Neural crest cell (in vitro differentiated cells): ENCODE data around the gene CSNK1G3. TPM values are rescaled to one million over a fixed set of nuclear protein-coding genes. Genes with fewer than 3 reads are reported as not detected.
"Not testable (repeated sequence)": the region's sequence is repeated elsewhere in the genome, so short reads cannot be mapped to it uniquely, and the experiment has no call there.

Experiments used
- DNase-seq: peaks from one replicate; pipeline ENCODE4 v3.0.0; 2021; ENCODE audit warnings: low read depth, mixed read lengths, low spot score
- H3K27ac Mint-ChIP-seq: one replicate; pipeline ENCODE4 v1.8.0; 2021; ENCODE audit warnings: mild to moderate bottlenecking, mixed read lengths; ENCODE audit not compliant: unreplicated experiment
- H3K27me3 Mint-ChIP-seq: 2 replicates; pipeline ENCODE4 v1.8.0; 2021; ENCODE audit warnings: low read depth, mild to moderate bottlenecking, mixed read lengths
- H3K36me3 Mint-ChIP-seq: 2 replicates; pipeline ENCODE4 v1.8.0; 2021; ENCODE audit warnings: low read depth, mild to moderate bottlenecking, mixed read lengths
- H3K4me1 Mint-ChIP-seq: 2 replicates; pipeline ENCODE4 v1.8.0; 2021; ENCODE audit warnings: mixed read lengths
- H3K4me3 Mint-ChIP-seq: one replicate; pipeline ENCODE4 v1.8.0; 2021; ENCODE audit warnings: mild to moderate bottlenecking, mixed read lengths
- H3K9me3 Mint-ChIP-seq: 2 replicates; pipeline ENCODE4 v1.8.0; 2021; ENCODE audit warnings: mixed read lengths
- CTCF ChIP-seq: fragments of 200-600 bp; sonication (generic); conservative IDR thresholded peaks from 2 replicates; pipeline ENCODE4 v1.5.0; 2021; ENCODE audit warnings: antibody characterized with exemption, mild to moderate bottlenecking
- total RNA-seq: library from RNA; stranded (reverse); gene quantifications from 2 replicates; pipeline ENCODE4 v1.2.1, GENCODE V29; 2021

Gene CSNK1G3
- total RNA-seq, 1 donor from 2014 or later: 43.2 TPM

DNA sequence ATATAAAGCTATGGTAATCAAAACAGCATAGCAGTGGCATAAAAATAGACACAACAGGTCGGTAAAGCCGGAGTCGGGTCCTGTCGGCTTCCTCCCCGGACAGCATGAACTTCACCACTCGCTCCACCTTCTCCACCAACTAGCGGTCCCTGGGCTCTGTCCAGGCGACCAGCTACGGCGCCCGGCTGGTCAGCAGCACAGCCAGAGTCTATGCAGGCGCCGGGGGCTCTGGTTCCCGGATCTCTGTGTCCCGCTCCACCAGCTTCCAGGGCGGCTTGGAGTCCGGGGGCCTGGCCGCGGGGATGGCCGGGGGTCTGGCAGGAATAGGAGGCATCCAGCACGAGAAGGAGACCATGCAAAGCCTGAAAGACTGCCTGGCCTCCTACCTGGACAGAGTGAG lies 124.0 kb downstream of the CSNK1G3 start:
- no peak overlapping the region for H3K4me3 Mint-ChIP-seq
- H3K27ac Mint-ChIP-seq: no peak overlapping the region
- H3K36me3 Mint-ChIP-seq: peaks cover 24% of the 10 kb centered on the region
- H3K4me1 Mint-ChIP-seq: no peaks in the 10 kb centered on the region
- DNase-seq: no peak
- no peaks in the 10 kb centered on the region for H3K27me3 Mint-ChIP-seq
- peaks cover 34% of the 10 kb centered on the region for H3K9me3 Mint-ChIP-seq
- TF ChIP-seq CTCF: no peak

- H3K4me1 Mint-ChIP-seq, H3K27ac Mint-ChIP-seq, H3K27me3 Mint-ChIP-seq, DNase-seq, H3K4me3 Mint-ChIP-seq: not testable (repeated sequence)
- H3K36me3 Mint-ChIP-seq: peaks cover 14% of the 10 kb centered on the region
- H3K9me3 Mint-ChIP-seq: peaks cover 26% of the 10 kb centered on the region
Observed at GRCh38 chr5:123637028-123637427, 125.1 kb downstream of the CSNK1G3 start.

GRCh38 chr5:123639244-123639643 lies 127.3 kb downstream of the CSNK1G3 start:
- Mint-ChIP-seq H3K4me1 (no peaks in the 10 kb centered on the region), H3K36me3 (peaks cover 9% of the 10 kb centered on the region), H3K4me3 (no peak overlapping the region), H3K27ac (no peak overlapping the region), H3K9me3 (peaks cover 14% of the 10 kb centered on the region), H3K27me3 (no peaks in the 10 kb centered on the region)
- DNase-seq: no peak
- no peak for TF ChIP-seq CTCF

- DNase-seq: no peak
- TF ChIP-seq CTCF: no peak
- Mint-ChIP-seq H3K4me1 (no peaks in the 10 kb centered on the region), H3K9me3 (no peaks in the 10 kb centered on the region), H3K27me3 (no peaks in the 10 kb centered on the region), H3K4me3 (no peak overlapping the region), H3K36me3 (no peaks in the 10 kb centered on the region), H3K27ac (no peak overlapping the region)
Observed at GRCh38 chr5:123645024-123645603, 133.1 kb downstream of the CSNK1G3 start.

DNA sequence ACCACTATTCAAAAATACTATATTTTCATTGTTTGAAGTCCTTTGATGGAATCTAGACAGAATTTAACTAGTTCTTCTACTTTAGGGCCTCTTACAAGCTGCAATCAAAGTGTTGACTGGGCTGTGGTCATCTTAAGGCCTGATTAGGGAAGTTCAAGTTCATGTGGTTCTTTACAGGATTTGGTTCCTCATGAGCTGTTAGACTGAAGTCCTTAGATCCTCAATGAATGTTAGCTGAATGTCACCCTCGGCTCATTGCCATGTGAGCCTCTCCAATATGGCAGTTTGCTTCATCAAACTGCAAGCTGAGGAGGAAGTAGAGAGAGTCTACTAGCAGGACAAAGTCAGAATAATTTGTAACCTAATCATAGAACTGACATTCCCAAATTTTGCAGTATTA lies 135.1 kb downstream of the CSNK1G3 start:
- DNase-seq: no peak
- no peak for TF ChIP-seq CTCF
- Mint-ChIP-seq H3K36me3 (no peaks in the 10 kb centered on the region), H3K27ac (no peak overlapping the region), H3K9me3 (no peaks in the 10 kb centered on the region), H3K4me1 (no peaks in the 10 kb centered on the region), H3K4me3 (no peak overlapping the region), H3K27me3 (no peaks in the 10 kb centered on the region)

- Mint-ChIP-seq H3K36me3 (peaks cover 3% of the 10 kb centered on the region), H3K27ac (no peak overlapping the region), H3K27me3 (no peaks in the 10 kb centered on the region), H3K9me3 (no peaks in the 10 kb centered on the region), H3K4me1 (no peaks in the 10 kb centered on the region), H3K4me3 (no peak overlapping the region)
- no peak for DNase-seq
- TF ChIP-seq CTCF: no peak
Observed at GRCh38 chr5:123651234-123651633, 139.3 kb downstream of the CSNK1G3 start.
